Right kidney (tissue), 9 donors: ENCODE data around the gene FLG.
A peak's percentile ranks its signal among the peaks of the same experiment; 100 is the strongest.
"Not testable (repeated sequence)": the region's sequence is repeated elsewhere in the genome, so short reads cannot be mapped to it uniquely, and the experiment has no call there.

ENCODE experiments used
- DNase-seq: peaks from one replicate; pipeline ENCODE4 v3.0.0-alpha.2; 2016
- long read RNA-seq, 8 donors: transcript quantifications; one replicate each; lab custom pipeline, GENCODE V29; 2026

Gene FLG
- long read RNA-seq, donor 1: 0 reads
- long read RNA-seq, donor 2: 0 reads
- long read RNA-seq, donor 3: 0 reads
- long read RNA-seq, donor 4: 0 reads
- long read RNA-seq, donor 5: 0 reads
- long read RNA-seq, donor 6: 0 reads
- long read RNA-seq, donor 7: 0 reads
- long read RNA-seq, donor 8, partial matches to known transcripts: 14 of 14 reads
- long read RNA-seq, donor 8, other reads (novel, unspliced or antisense): 0 of 14 reads

- DNase-seq: no peak
Observed at GRCh38 chr1:152325111-152325510, at the start of gene FLG. Gene FLG, minus strand, starts transcription at chr1:152325239. Its CDS starts 9,783 bp downstream, at chr1:152315456.

GRCh38 chr1:152374451-152374850 is 49.4 kb upstream of the FLG start:
- DNase-seq: no peak

- DNase-seq: no peak
Observed at GRCh38 chr1:152372672-152373071, 47.6 kb upstream of the FLG start.

GRCh38 chr1:152367436-152367835 is 42.4 kb upstream of the FLG start:
- no peak for DNase-seq

GRCh38 chr1:152359906-152360305 is 34.9 kb upstream of the FLG start, which contains the start of gene FLG2:
Gene FLG2, minus strand, starts transcription at chr1:152360006. Its CDS starts 1,122 bp downstream, at chr1:152358884.
- DNase-seq: no peak

GRCh38 chr1:152356736-152357135 is 31.7 kb upstream of the FLG start:
- no peak for DNase-seq

GRCh38 chr1:152349611-152350010 is 24.6 kb upstream of the FLG start:
- DNase-seq: no peak

GRCh38 chr1:152348447-152348846 is 23.4 kb upstream of the FLG start:
- DNase-seq: no peak

GRCh38 chr1:152347116-152347728 is 22.2 kb upstream of the FLG start:
- peak; percentile 4 for DNase-seq

- DNase-seq: no peak
Observed at GRCh38 chr1:152344438-152344837, 19.4 kb upstream of the FLG start.

- no peak for DNase-seq
Observed at GRCh38 chr1:152343006-152343405, 18.0 kb upstream of the FLG start.

- DNase-seq: no peak
Observed at GRCh38 chr1:152335399-152335798, 10.4 kb upstream of the FLG start.

- peak; percentile 6 for DNase-seq
Observed at GRCh38 chr1:152328801-152329391, 3.9 kb upstream of the FLG start.

GRCh38 chr1:152313970-152314369 is 11.1 kb downstream of the FLG start:
- DNase-seq: no peak

GRCh38 chr1:152313319-152313801 is 11.7 kb downstream of the FLG start:
- no peak for DNase-seq

GRCh38 chr1:152312169-152312568 is 12.9 kb downstream of the FLG start:
- not testable (repeated sequence) for DNase-seq

GRCh38 chr1:152309955-152310354 is 15.1 kb downstream of the FLG start:
- DNase-seq: no peak

GRCh38 chr1:152309320-152309901 is 15.6 kb downstream of the FLG start:
- not testable (repeated sequence) for DNase-seq

GRCh38 chr1:152308758-152309157 is 16.3 kb downstream of the FLG start:
- not testable (repeated sequence) for DNase-seq

- DNase-seq: not testable (repeated sequence)
Observed at GRCh38 chr1:152307970-152308369, 17.1 kb downstream of the FLG start.

GRCh38 chr1:152306123-152306522 is 18.9 kb downstream of the FLG start:
- DNase-seq: not testable (repeated sequence)

- not testable (repeated sequence) for DNase-seq
Observed at GRCh38 chr1:152304773-152305172, 20.3 kb downstream of the FLG start.
